AML-193 (cell line): ENCODE measurements around the gene TBCD.

Source experiments
- DNase-seq, 2 experiments: peaks; one replicate each; lab custom pipeline; 2025; lab: John Stamatoyannopoulos, UW

TBCD gene

GRCh38 chr17:82791532-82791931 is 39.7 kb downstream of the TBCD start:
- no peak for DNase-seq

GRCh38 chr17:82793974-82794630 is 42.2 kb downstream of the TBCD start:
- DNase-seq, result no peak

- DNase-seq, result no peak
Observed at GRCh38 chr17:82794781-82795482, 43.1 kb downstream of the TBCD start.

- DNase-seq, result no peak
Observed at GRCh38 chr17:82795615-82796014, 43.8 kb downstream of the TBCD start.

GRCh38 chr17:82797061-82797460 is 45.2 kb downstream of the TBCD start:
- no peak for DNase-seq

GRCh38 chr17:82798752-82799151 is 46.9 kb downstream of the TBCD start:
- no peak for DNase-seq

- no peak for DNase-seq
Observed at GRCh38 chr17:82799591-82799990, 47.7 kb downstream of the TBCD start.

GRCh38 chr17:82800885-82801284 is 49.0 kb downstream of the TBCD start:
- no peak for DNase-seq

GRCh38 chr17:82801377-82801970 is 49.6 kb downstream of the TBCD start:
- DNase-seq, result no peak

GRCh38 chr17:82802075-82802780 is 50.4 kb downstream of the TBCD start:
- no peak for DNase-seq

GRCh38 chr17:82803185-82803584 is 51.3 kb downstream of the TBCD start:
- no peak for DNase-seq

GRCh38 chr17:82803606-82804005 is 51.7 kb downstream of the TBCD start:
- DNase-seq, result no peak

- no peak for DNase-seq
Observed at GRCh38 chr17:82804442-82805191, 52.8 kb downstream of the TBCD start.

- no peak for DNase-seq
Observed at GRCh38 chr17:82805254-82805653, 53.4 kb downstream of the TBCD start.

GRCh38 chr17:82805823-82806222 is 54.0 kb downstream of the TBCD start:
- DNase-seq, result no peak

- DNase-seq, result no peak
Observed at GRCh38 chr17:82806645-82807044, 54.8 kb downstream of the TBCD start.

- no peak for DNase-seq
Observed at GRCh38 chr17:82807101-82807500, 55.2 kb downstream of the TBCD start.

GRCh38 chr17:82807562-82807961 is 55.7 kb downstream of the TBCD start:
- DNase-seq, result no peak

GRCh38 chr17:82808006-82808405 is 56.1 kb downstream of the TBCD start:
- DNase-seq, result no peak

- no peak for DNase-seq
Observed at GRCh38 chr17:82808921-82809905, 57.3 kb downstream of the TBCD start.
